ENCODE measurements around the gene TRPV4. TPM values are rescaled to one million over a fixed set of nuclear protein-coding genes. Genes with fewer than 3 reads are reported as not detected.

The TRPV4 gene
- total RNA-seq, 6 donors from 2014 or later: 2.2 to 9.7 (median 5.4) TPM

DNA sequence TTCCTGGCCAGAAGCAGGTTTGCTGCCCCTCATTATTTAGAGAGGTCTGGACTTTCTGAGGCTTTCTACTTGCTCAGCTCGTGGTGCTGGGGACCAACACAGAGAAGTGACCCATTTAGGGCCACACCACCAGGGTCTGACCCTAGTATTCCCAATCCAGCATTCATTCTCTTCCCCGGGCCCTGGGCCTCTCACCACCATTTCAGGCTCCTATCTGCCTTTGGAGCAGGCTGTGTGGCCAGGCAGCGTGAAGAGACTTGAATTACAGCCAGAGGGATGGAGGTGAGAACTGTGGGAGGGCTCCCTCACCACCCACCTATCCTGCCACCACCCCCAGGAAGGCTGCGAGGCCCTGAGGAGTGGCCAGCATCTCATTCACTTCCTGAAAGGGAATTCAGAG lies 95.0 kb downstream of the TRPV4 start:
- Histone ChIP-seq H3K4me3 (no peak overlapping the region), H3K36me3 (no peaks in the 10 kb centered on the region), H3K27me3 (peaks cover 0 to 6% (median 0%) of the 10 kb centered on the region in 4 donors), H3K9me3 (no peaks in the 10 kb centered on the region), H3K27ac (peak overlapping the region in 1 of 4 donors; percentile 86), H3K4me1 (peaks cover 0 to 13% (median 4%) of the 10 kb centered on the region in 4 donors)
- ATAC-seq (ENCODE audit: low FRiP score in 2 of 2): no peak
- DNase-seq: peak in 1 of 2 donors; percentile 8
- WGBS, 2 donors: 55 to 80% methylated on average over 3 to 4 of the region's 4 CpGs
- TF ChIP-seq POLR2AphosphoS5 (IDR thresholded peaks at IDR 0.05) (no peak), EP300 (IDR thresholded peaks at IDR 0.05) (no peak), POLR2A (IDR thresholded peaks at IDR 0.05) (no peak)
- TF ChIP-seq, protein P1, sequence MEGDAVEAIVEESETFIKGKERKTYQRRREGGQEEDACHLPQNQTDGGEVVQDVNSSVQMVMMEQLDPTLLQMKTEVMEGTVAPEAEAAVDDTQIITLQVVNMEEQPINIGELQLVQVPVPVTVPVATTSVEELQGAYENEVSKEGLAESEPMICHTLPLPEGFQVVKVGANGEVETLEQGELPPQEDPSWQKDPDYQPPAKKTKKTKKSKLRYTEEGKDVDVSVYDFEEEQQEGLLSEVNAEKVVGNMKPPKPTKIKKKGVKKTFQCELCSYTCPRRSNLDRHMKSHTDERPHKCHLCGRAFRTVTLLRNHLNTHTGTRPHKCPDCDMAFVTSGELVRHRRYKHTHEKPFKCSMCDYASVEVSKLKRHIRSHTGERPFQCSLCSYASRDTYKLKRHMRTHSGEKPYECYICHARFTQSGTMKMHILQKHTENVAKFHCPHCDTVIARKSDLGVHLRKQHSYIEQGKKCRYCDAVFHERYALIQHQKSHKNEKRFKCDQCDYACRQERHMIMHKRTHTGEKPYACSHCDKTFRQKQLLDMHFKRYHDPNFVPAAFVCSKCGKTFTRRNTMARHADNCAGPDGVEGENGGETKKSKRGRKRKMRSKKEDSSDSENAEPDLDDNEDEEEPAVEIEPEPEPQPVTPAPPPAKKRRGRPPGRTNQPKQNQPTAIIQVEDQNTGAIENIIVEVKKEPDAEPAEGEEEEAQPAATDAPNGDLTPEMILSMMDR (IDR thresholded peaks at IDR 0.05): no peak

DNA sequence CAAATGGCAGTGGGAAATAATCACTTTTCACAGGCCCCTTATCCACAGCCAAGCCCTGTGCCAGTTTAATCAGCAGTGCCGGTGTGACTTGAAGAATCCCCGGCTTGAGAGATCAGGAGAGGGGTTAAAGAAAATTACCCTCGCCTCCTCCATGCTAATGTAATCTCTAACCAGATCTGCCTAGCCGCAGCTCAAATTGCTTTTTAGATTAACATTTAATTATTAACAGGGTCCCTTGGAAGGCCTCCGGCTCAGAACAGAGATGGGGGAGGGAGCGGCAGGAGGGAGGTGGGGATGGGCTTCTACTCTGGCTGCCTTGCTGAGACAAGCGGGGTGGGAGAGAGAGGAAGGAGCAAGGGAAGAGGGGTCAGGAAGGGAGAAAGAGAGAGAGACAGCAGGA lies 95.6 kb downstream of the TRPV4 start:
- TF ChIP-seq POLR2A (IDR thresholded peaks at IDR 0.05): no peak
- no peak for TF ChIP-seq POLR2AphosphoS5 (IDR thresholded peaks at IDR 0.05)
- TF ChIP-seq, protein P1 (IDR thresholded peaks at IDR 0.05): no peak
- no peak for TF ChIP-seq EP300 (IDR thresholded peaks at IDR 0.05)
- Histone ChIP-seq H3K4me1 (peaks cover 0 to 13% (median 4%) of the 10 kb centered on the region in 4 donors), H3K27me3 (peaks cover 0 to 6% (median 0%) of the 10 kb centered on the region in 4 donors), H3K9me3 (no peaks in the 10 kb centered on the region), H3K27ac (peak overlapping the region in 1 of 4 donors; percentile 86), H3K36me3 (no peaks in the 10 kb centered on the region), H3K4me3 (no peak overlapping the region)
- WGBS, 2 donors: 51 to 66% methylated on average over 7 of the region's 7 CpGs
- no peak for ATAC-seq (ENCODE audit: low FRiP score in 2 of 2)
- DNase-seq: peak in 1 of 2 donors; percentile 4

- DNase-seq (peak in 1 of 2 donors; percentile 11), ATAC-seq (ENCODE audit: low FRiP score in 2 of 2) (no peak)
- no peak for TF ChIP-seq EP300 (IDR thresholded peaks at IDR 0.05)
- no peak for TF ChIP-seq POLR2AphosphoS5 (IDR thresholded peaks at IDR 0.05)
- TF ChIP-seq POLR2A (IDR thresholded peaks at IDR 0.05): no peak
- TF ChIP-seq, protein P1 (IDR thresholded peaks at IDR 0.05): no peak
- Histone ChIP-seq H3K36me3 (no peaks in the 10 kb centered on the region), H3K27ac (no peak overlapping the region), H3K4me3 (no peak overlapping the region), H3K27me3 (peaks cover 0 to 6% (median 0%) of the 10 kb centered on the region in 4 donors), H3K4me1 (peaks cover 0 to 13% (median 4%) of the 10 kb centered on the region in 4 donors), H3K9me3 (no peaks in the 10 kb centered on the region)
- WGBS, 2 donors: 16 to 20% methylated on average over 1 of the region's 1 CpG
These were observed 96.1 kb downstream of the TRPV4 start for GRCh38 chr12:109737126-109737525.

- H3K4me3 ChIP-seq: no peak overlapping the region
- DNase-seq (peak in 1 of 2 donors; percentile 20), ATAC-seq (ENCODE audit: low FRiP score in 2 of 2) (peak in 1 of 2 donors; percentile 24)
- 31 to 46% methylated on average over 3 to 12 of the region's 12 CpGs for WGBS, 2 donors
- H3K27ac ChIP-seq: no peak overlapping the region
- H3K36me3 ChIP-seq: no peaks in the 10 kb centered on the region
- H3K9me3 ChIP-seq: no peaks in the 10 kb centered on the region
- H3K4me1 ChIP-seq: peaks cover 0 to 13% (median 4%) of the 10 kb centered on the region in 4 donors
- peaks cover 0 to 6% (median 0%) of the 10 kb centered on the region in 4 donors for H3K27me3 ChIP-seq
- no peak for TF ChIP-seq POLR2AphosphoS5 (IDR thresholded peaks at IDR 0.05)
These were observed 96.6 kb downstream of the TRPV4 start for GRCh38 chr12:109736552-109737108.

DNA sequence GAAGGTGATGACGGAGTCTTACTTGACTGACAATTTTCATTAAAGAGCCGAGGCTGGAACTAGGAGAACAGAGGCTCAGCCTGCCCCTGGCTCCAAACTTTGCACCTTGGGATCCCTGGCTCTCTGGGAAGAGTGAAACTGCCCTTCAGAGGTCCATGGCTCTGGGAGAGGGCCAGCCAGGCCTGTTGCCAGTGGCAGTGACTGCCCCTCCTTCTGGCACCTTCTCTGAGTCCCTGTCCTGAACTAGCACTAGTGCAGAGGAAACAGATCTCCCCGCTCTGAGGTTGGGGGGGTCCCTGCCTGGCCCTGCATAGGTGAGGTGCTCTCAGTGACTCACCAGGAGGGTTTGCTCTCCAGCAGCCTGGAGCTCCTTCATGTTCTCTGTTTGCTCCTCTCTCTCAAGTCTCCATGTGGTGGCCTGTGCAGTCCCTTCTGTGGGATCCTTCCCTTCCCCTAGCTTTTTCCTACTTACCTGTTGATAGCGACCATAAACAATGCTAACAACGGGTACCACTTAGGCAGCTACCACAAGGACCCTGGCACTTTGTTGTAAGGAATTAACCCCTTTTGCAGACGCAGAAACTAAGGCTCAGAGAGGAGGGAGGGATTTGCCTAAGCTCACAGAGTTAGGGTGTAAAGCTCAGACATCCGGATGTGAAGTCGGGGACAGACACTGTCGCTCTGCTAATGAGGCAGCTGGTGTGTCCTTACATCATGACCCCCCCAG lies 97.2 kb downstream of the TRPV4 start:
- 64 to 72% methylated on average over 6 to 9 of the region's 9 CpGs for WGBS, 2 donors
- Histone ChIP-seq H3K27ac (no peak overlapping the region), H3K36me3 (no peaks in the 10 kb centered on the region), H3K27me3 (peaks cover 0 to 6% (median 0%) of the 10 kb centered on the region in 4 donors), H3K9me3 (no peaks in the 10 kb centered on the region), H3K4me1 (peaks cover 0 to 13% (median 4%) of the 10 kb centered on the region in 4 donors), H3K4me3 (no peak overlapping the region)
- peak in 1 of 2 donors; percentile 6 for DNase-seq
- TF ChIP-seq POLR2A (IDR thresholded peaks at IDR 0.05): no peak
- TF ChIP-seq EP300 (IDR thresholded peaks at IDR 0.05): no peak
- TF ChIP-seq, protein P1 (IDR thresholded peaks at IDR 0.05): no peak
- TF ChIP-seq POLR2AphosphoS5 (IDR thresholded peaks at IDR 0.05): no peak
- no peak for ATAC-seq (ENCODE audit: low FRiP score in 2 of 2)
